Smooth muscle cell (in vitro differentiated cells): ENCODE measurements around the gene NCKAP5. TPM values are rescaled to one million over a fixed set of nuclear protein-coding genes. Genes with fewer than 3 reads are reported as not detected.

Experiments
- DNase-seq: peaks from one replicate; lab custom pipeline; 2025; ENCODE audit not compliant: unreplicated experiment; lab: John Stamatoyannopoulos, UW
- H2AFZ ChIP-seq: fragments of 200-600 bp; sonication (generic); 2 replicates; pipeline ENCODE4 v1.6.0; 2016; ENCODE audit warnings: antibody characterized with exemption, low read depth, mild to moderate bottlenecking
- H3F3A ChIP-seq: fragments of 200-600 bp; sonication (generic); 2 replicates; pipeline ENCODE4 v1.6.0; 2017; ENCODE audit warnings: antibody characterized with exemption, low read depth
- H3K27ac ChIP-seq: fragments of 200-600 bp; sonication (generic); 2 replicates; pipeline ENCODE4 v1.5.1; 2016; ENCODE audit warnings: low read depth, mild to moderate bottlenecking
- H3K27me3 ChIP-seq: fragments of 200-600 bp; sonication (generic); 2 replicates; pipeline ENCODE4 v1.6.1; 2016; ENCODE audit warnings: low read depth, mild to moderate bottlenecking
- H3K36me3 ChIP-seq: fragments of 200-600 bp; sonication (generic); 2 replicates; pipeline ENCODE4 v1.5.1; 2016; ENCODE audit warnings: low read depth
- H3K4me1 ChIP-seq: fragments of 200-600 bp; sonication (generic); 2 replicates; pipeline ENCODE4 v1.5.1; 2016; ENCODE audit warnings: low read depth
- H3K4me2 ChIP-seq: fragments of 200-600 bp; sonication (generic); 2 replicates; pipeline ENCODE4 v1.6.0; 2016; ENCODE audit warnings: mild to moderate bottlenecking
- H3K4me3 ChIP-seq: fragments of 200-600 bp; sonication (generic); 2 replicates; pipeline ENCODE4 v1.5.1; 2016; ENCODE audit warnings: mild to moderate bottlenecking
- H3K79me2 ChIP-seq: fragments of 200-600 bp; sonication (generic); 2 replicates; pipeline ENCODE4 v1.6.0; 2016; ENCODE audit warnings: low read depth, mild to moderate bottlenecking
- H3K9ac ChIP-seq: fragments of 200-600 bp; sonication (generic); 2 replicates; pipeline ENCODE4 v1.6.0; 2016; ENCODE audit warnings: low read depth
- H3K9me3 ChIP-seq: fragments of 200-600 bp; sonication (generic); replicated peaks from 2 replicates; pipeline ENCODE4 v1.5.1; 2016; ENCODE audit warnings: low read depth
- H4K20me1 ChIP-seq: fragments of 200-600 bp; sonication (generic); 2 replicates; pipeline ENCODE4 v1.6.0; 2016; ENCODE audit warnings: low read depth
- WGBS: methylation state at CpG from one replicate; pipeline ENCODE4 v1.1.7; 2016; ENCODE audit warnings: low lambda C conversion rate; 5-methylcytosine and 5-hydroxymethylcytosine counted together
- polyA plus RNA-seq: library from polyadenylated mRNA; unstranded; fragments of >200 nt; fragmentation: Nextera tagmentation; extraction: Ambion mirVana; gene quantifications from 2 replicates; pipeline ENCODE4 v1.2.1, GENCODE V29; 2016
- total RNA-seq: library from RNA; depleted of rRNA; stranded (reverse); fragments of >200 nt; gene quantifications from 2 replicates; pipeline ENCODE4 v1.2.3, GENCODE V29; 2014
- TF ChIP-seq, protein P1 (sequence below): fragments of 200-600 bp; sonication (generic); IDR thresholded peaks from 2 replicates; pipeline ENCODE4 v1.5.1; 2017; ENCODE audit warnings: borderline replicate concordance, mild to moderate bottlenecking, antibody characterized with exemption; ENCODE audit not compliant: insufficient read depth, poor library complexity, severe bottlenecking

The NCKAP5 gene
- total and polyA plus RNA-seq, 2 experiments from 2014 or later: 4.6 to 9.5 TPM

DNA sequence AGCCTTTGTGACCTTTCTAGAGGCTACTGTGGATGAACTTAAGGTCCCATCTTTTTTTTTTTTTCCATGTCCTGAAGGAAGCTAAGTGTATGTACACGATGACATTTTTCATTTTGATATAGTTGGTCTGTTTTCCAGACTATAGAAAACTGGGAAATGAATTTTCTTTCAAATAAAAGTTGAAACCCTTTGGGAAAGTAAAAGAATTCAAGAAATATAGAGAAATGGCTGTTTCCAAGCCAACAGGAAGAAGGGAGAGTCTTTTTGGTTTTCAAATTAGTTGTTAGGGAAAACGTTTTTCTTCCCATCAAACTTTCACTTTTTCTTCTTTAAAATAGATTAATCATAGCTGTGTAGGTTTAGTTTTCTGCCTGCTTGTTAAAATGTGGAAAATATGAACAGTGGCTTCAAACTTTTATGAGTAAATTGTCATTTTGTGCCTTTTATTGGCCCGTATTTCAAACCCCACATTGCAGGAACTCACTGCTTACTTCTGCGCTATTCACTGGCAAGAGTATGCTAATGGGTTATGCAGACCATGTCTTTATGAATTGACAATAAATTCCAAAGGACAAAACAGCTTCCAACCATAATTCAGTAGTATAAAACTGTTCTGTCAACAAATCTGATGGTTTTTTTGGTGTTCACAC lies 870.6 kb downstream of the NCKAP5 start:
- H3K27me3 ChIP-seq: no peaks in the 10 kb centered on the region
- H3K9ac ChIP-seq: no peak overlapping the region
- no peak overlapping the region for H3K4me3 ChIP-seq
- no peak for DNase-seq
- no peaks in the 10 kb centered on the region for H3K4me1 ChIP-seq
- H4K20me1 ChIP-seq: no peaks in the 10 kb centered on the region
- no peaks in the 10 kb centered on the region for H3K36me3 ChIP-seq
- H3K9me3 ChIP-seq: no peaks in the 10 kb centered on the region
- 80% methylated on average over 4 of the region's 4 CpGs for WGBS
- H3K79me2 ChIP-seq: no peaks in the 10 kb centered on the region
- no peaks in the 10 kb centered on the region for H3F3A ChIP-seq
- TF ChIP-seq, protein P1, sequence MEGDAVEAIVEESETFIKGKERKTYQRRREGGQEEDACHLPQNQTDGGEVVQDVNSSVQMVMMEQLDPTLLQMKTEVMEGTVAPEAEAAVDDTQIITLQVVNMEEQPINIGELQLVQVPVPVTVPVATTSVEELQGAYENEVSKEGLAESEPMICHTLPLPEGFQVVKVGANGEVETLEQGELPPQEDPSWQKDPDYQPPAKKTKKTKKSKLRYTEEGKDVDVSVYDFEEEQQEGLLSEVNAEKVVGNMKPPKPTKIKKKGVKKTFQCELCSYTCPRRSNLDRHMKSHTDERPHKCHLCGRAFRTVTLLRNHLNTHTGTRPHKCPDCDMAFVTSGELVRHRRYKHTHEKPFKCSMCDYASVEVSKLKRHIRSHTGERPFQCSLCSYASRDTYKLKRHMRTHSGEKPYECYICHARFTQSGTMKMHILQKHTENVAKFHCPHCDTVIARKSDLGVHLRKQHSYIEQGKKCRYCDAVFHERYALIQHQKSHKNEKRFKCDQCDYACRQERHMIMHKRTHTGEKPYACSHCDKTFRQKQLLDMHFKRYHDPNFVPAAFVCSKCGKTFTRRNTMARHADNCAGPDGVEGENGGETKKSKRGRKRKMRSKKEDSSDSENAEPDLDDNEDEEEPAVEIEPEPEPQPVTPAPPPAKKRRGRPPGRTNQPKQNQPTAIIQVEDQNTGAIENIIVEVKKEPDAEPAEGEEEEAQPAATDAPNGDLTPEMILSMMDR: no peak
- no peak overlapping the region for H3K27ac ChIP-seq
- no peak overlapping the region for H3K4me2 ChIP-seq
- H2AFZ ChIP-seq: no peak overlapping the region

DNA sequence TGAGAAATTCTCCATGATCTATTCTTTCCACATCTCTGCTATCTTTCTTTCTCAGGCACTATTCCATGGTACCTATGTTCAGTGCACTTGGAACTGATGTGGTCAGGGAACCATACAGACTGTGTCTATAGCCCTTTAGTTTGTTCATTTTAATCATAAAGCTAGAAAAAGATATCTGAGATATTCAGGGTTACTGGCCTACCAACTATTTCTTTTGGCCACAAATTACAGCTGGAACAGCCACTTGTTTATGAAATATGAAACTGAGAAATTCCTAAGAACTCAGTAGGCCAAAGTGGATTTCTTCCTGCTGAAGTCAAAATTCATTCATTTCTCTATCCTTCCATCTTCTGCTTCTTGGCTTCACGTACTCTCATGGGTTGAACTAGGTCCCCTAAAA lies 875.4 kb downstream of the NCKAP5 start:
- DNase-seq: no peak

DNA sequence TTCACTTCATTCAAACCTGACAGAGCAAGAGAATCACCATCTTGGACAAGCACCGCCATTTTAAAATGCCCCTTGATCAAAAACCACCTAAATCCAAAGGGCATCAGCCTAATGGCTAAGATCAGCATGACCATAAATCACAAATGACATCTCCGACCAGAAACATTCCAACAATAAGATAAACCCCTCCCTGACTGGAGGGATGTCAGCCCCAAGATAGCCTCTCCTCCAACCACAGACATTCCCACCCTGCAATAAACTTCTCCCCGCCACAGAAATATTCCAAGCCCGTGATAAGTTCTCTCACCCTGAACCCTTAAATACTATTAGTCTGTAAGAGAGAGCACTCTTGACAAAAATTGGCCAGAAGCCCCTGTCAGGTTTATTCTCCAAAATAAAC lies 876.7 kb downstream of the NCKAP5 start:
- Histone ChIP-seq H3K27ac (no peak overlapping the region), H2AFZ (no peak overlapping the region), H3K4me1 (no peaks in the 10 kb centered on the region), H4K20me1 (no peaks in the 10 kb centered on the region), H3K36me3 (no peaks in the 10 kb centered on the region), H3K27me3 (no peaks in the 10 kb centered on the region), H3K79me2 (no peaks in the 10 kb centered on the region), H3K9me3 (no peaks in the 10 kb centered on the region), H3K4me2 (no peak overlapping the region), H3F3A (no peaks in the 10 kb centered on the region), H3K4me3 (no peak overlapping the region), H3K9ac (no peak overlapping the region)
- 70% methylated on average over 4 of the region's 4 CpGs for WGBS
- no peak for DNase-seq
- TF ChIP-seq, protein P1: no peak

More for the DNA sequence above, 875.4 kb downstream of the NCKAP5 start:
- no peaks in the 10 kb centered on the region for H3K79me2 ChIP-seq
- no peaks in the 10 kb centered on the region for H4K20me1 ChIP-seq
- H3F3A ChIP-seq: no peaks in the 10 kb centered on the region
- WGBS: 90% methylated on average over 1 of the region's 1 CpG
- TF ChIP-seq, protein P1: no peak
- H3K27me3 ChIP-seq: no peaks in the 10 kb centered on the region
- H3K27ac ChIP-seq: no peak overlapping the region
- no peaks in the 10 kb centered on the region for H3K4me1 ChIP-seq
- H3K36me3 ChIP-seq: no peaks in the 10 kb centered on the region
- H3K9me3 ChIP-seq: no peaks in the 10 kb centered on the region
- H2AFZ ChIP-seq: no peak overlapping the region
- H3K4me3 ChIP-seq: no peak overlapping the region
- H3K4me2 ChIP-seq: no peak overlapping the region
- H3K9ac ChIP-seq: no peak overlapping the region
